ENCODE data around the gene PTPN4. TPM values are rescaled to one million over a fixed set of nuclear protein-coding genes. Genes with fewer than 3 reads are reported as not detected.

Gene PTPN4
- total RNA-seq, 2 experiments from 2014 or later = 49.3 to 50.6 TPM

DNA sequence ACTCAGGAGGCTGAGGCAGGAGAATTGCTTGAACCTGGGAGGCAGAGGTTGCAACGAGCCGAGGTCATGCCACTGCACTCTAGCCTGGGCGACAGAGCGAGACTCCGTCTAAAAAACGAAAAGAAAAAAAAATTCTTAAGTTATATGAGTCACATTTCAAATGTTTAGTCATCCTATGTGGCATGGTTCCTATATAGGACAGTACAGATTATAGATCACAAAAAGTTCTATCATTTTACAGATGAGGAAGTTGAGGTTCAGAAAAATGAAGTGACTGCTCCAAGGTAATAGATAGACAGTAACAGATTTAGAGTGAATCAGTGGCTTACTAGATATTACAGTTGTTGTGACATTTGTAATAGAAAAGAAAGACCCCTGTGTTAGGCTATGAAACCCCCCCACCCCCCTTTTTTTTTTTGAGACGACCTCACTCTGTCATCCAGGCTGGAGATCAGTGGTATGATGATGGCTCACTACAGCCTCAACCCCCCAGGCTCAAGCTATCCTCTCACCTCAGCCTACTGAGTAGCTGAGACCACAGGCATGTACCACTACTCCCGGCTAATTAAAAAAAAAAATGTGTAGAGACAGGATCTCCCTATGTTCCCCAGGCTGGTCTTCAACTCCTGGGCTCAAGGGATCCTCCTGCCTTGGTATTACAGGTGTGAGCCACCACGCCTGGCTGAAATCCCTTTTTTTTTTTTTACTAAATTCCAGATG lies 22.7 kb downstream of the PTPN4 start:
- peaks cover 11% of the 10 kb centered on the region for H3K79me2 ChIP-seq (ENCODE audit: insufficient read depth, low read depth, low read length)
- peaks cover 4% of the 10 kb centered on the region; the same call in 1 of the 2 replicates for H4K20me1 ChIP-seq (ENCODE audit: insufficient read depth, low read length)
- CTCF ChIA-PET (ENCODE audit: unreplicated experiment) = no interaction called here
- POLR2A ChIA-PET = no interaction called here
- H3K4me1 ChIP-seq (ENCODE audit: insufficient read depth, low read length, poor library complexity, severe bottlenecking) = no peaks in the 10 kb centered on the region
- H2AFZ ChIP-seq (ENCODE audit: low read length) = no peak overlapping the region
- no peak for DNase-seq (ENCODE audit: low spot score)
- H3K36me3 ChIP-seq (ENCODE audit: insufficient read depth, low read length) = no peaks in the 10 kb centered on the region
- intact Hi-C loops (cut with micrococcal nuclease; ENCODE audit: unreplicated experiment) = no loop called here
- BruUV-seq (replicated peaks) = no TSS peak
- no peak overlapping the region for H3K27ac ChIP-seq (ENCODE audit: low read depth, low read length, poor library complexity, severe bottlenecking)
- no peak overlapping the region for H3K4me3 ChIP-seq (ENCODE audit: low read depth, low read length, poor library complexity, severe bottlenecking)
- H3K9me3 ChIP-seq (ENCODE audit: low read length) = no peaks in the 10 kb centered on the region
- no peak for TF ChIP-seq EZH2phosphoT487 (IDR thresholded peaks at IDR 0.05; ENCODE audit: borderline replicate concordance, low read depth, low read length)
- TF ChIP-seq, protein P1, sequence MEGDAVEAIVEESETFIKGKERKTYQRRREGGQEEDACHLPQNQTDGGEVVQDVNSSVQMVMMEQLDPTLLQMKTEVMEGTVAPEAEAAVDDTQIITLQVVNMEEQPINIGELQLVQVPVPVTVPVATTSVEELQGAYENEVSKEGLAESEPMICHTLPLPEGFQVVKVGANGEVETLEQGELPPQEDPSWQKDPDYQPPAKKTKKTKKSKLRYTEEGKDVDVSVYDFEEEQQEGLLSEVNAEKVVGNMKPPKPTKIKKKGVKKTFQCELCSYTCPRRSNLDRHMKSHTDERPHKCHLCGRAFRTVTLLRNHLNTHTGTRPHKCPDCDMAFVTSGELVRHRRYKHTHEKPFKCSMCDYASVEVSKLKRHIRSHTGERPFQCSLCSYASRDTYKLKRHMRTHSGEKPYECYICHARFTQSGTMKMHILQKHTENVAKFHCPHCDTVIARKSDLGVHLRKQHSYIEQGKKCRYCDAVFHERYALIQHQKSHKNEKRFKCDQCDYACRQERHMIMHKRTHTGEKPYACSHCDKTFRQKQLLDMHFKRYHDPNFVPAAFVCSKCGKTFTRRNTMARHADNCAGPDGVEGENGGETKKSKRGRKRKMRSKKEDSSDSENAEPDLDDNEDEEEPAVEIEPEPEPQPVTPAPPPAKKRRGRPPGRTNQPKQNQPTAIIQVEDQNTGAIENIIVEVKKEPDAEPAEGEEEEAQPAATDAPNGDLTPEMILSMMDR (conservative IDR thresholded peaks at IDR 0.05; ENCODE audit: low read length) = no peak
- H3K9me2 ChIP-seq (ENCODE audit: insufficient read depth, low read length) = no peaks in the 10 kb centered on the region
- no peak overlapping the region for H3K4me2 ChIP-seq (ENCODE audit: low read length)

DNA sequence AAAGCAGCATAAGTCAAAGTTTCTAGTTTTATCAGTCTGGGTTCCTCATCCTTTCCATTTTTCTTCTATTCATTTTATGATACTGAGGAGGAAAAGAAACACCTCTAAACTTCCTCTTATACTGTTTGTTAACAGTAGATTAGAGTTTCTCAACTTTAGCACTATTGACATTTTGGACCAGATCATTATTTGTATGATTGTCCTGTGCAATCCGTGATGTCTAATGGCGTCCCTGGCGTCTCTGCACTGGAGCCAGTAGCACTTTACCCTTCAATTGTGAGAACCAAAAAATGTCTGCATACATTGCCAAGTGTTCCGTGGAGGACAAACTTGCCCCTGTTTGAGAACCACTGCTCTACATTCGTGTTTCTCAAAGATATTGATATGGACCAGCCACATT lies 25.2 kb downstream of the PTPN4 start:
- Histone ChIP-seq H3K9me3 (ENCODE audit: low read length) (peaks cover 9% of the 10 kb centered on the region; the same call in 1 of the 2 replicates), H3K4me2 (ENCODE audit: low read length) (no peak overlapping the region), H3K9me2 (ENCODE audit: insufficient read depth, low read length) (no peaks in the 10 kb centered on the region), H2AFZ (ENCODE audit: low read length) (no peak overlapping the region), H3K4me3 (ENCODE audit: low read depth, low read length, poor library complexity, severe bottlenecking) (no peak overlapping the region), H3K79me2 (ENCODE audit: insufficient read depth, low read depth, low read length) (peaks cover 22% of the 10 kb centered on the region), H3K27ac (ENCODE audit: low read depth, low read length, poor library complexity, severe bottlenecking) (no peak overlapping the region), H3K4me1 (ENCODE audit: insufficient read depth, low read length, poor library complexity, severe bottlenecking) (no peaks in the 10 kb centered on the region), H3K36me3 (ENCODE audit: insufficient read depth, low read length) (0 out of 2 replicates have a peak, but pooled peaks cover 1% of the 10 kb centered on the region), H4K20me1 (ENCODE audit: insufficient read depth, low read length) (peaks cover 4% of the 10 kb centered on the region; the same call in 1 of the 2 replicates)
- TF ChIP-seq, protein P1 (conservative IDR thresholded peaks at IDR 0.05; ENCODE audit: low read length) = no peak
- no peak for TF ChIP-seq EZH2phosphoT487 (IDR thresholded peaks at IDR 0.05; ENCODE audit: borderline replicate concordance, low read depth, low read length)
- intact Hi-C loops (cut with micrococcal nuclease; ENCODE audit: unreplicated experiment) = no loop called here
- BruUV-seq (replicated peaks) = no TSS peak
- ChIA-PET CTCF (ENCODE audit: unreplicated experiment) (no interaction called here), POLR2A (interaction anchor here (0.7 kb wide), 1 partner anchor 156 kb away, joined by 4 read pairs; no protein-coding TSS in a partner anchor)
- DNase-seq (ENCODE audit: low spot score) = no peak

DNA sequence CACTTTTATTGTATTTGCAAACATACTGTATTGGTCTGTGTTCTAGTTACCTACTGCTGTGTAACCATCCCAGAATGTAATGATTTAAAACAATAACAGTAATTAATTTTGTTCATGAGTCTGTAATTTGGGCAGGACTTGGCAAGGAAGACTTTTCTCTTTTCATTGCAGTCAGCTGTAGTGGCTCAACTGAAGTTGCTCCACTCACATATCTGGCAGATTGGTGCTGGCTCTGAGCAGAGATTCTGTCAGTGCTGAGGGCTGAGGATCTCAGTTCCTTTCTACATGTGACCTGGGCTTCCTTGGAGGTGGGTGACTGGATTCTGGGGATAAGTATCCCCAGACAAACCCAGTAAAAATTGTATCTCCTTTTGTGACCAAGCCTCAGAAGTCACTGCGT lies 26.6 kb downstream of the PTPN4 start:
- Histone ChIP-seq H3K36me3 (ENCODE audit: insufficient read depth, low read length) (peaks cover 10% of the 10 kb centered on the region; the same call in 1 of the 2 replicates), H4K20me1 (ENCODE audit: insufficient read depth, low read length) (no peaks in the 10 kb centered on the region; the same call in 1 of the 2 replicates), H3K4me3 (ENCODE audit: low read depth, low read length, poor library complexity, severe bottlenecking) (no peak overlapping the region), H3K79me2 (ENCODE audit: insufficient read depth, low read depth, low read length) (peaks cover 23% of the 10 kb centered on the region), H2AFZ (ENCODE audit: low read length) (no peak overlapping the region), H3K9me3 (ENCODE audit: low read length) (peaks cover 18% of the 10 kb centered on the region; the same call in 1 of the 2 replicates), H3K27ac (ENCODE audit: low read depth, low read length, poor library complexity, severe bottlenecking) (no peak overlapping the region), H3K4me1 (ENCODE audit: insufficient read depth, low read length, poor library complexity, severe bottlenecking) (no peaks in the 10 kb centered on the region), H3K9me2 (ENCODE audit: insufficient read depth, low read length) (no peaks in the 10 kb centered on the region), H3K4me2 (ENCODE audit: low read length) (no peak overlapping the region)
- DNase-seq (ENCODE audit: low spot score) = no peak
- ChIA-PET CTCF (ENCODE audit: unreplicated experiment) (no interaction called here), POLR2A (no interaction called here)
- BruUV-seq (replicated peaks) = no TSS peak
- intact Hi-C loops (cut with micrococcal nuclease; ENCODE audit: unreplicated experiment) = no loop called here
- TF ChIP-seq, protein P1 (conservative IDR thresholded peaks at IDR 0.05; ENCODE audit: low read length) = no peak
- TF ChIP-seq EZH2phosphoT487 (IDR thresholded peaks at IDR 0.05; ENCODE audit: borderline replicate concordance, low read depth, low read length) = no peak

Data from OCI-LY7 (cell line).